Nephron progenitor cell (in vitro differentiated cells): ENCODE results near the gene FAM50B.

Source experiments
- DNase-seq: peaks from one replicate; pipeline ENCODE4 v3.0.0; 2021
- H3K27ac Mint-ChIP-seq: 2 replicates; pipeline ENCODE4 v1.8.0; 2021; ENCODE audit warnings: mild to moderate bottlenecking, moderate library complexity, mixed read lengths
- H3K27me3 Mint-ChIP-seq: 2 replicates; pipeline ENCODE4 v1.8.0; 2021; ENCODE audit warnings: mild to moderate bottlenecking, low read depth, mixed read lengths; ENCODE audit not compliant: poor library complexity
- H3K36me3 Mint-ChIP-seq: 2 replicates; pipeline ENCODE4 v1.8.0; 2021; ENCODE audit warnings: low read depth, mixed read lengths
- H3K4me1 Mint-ChIP-seq: 2 replicates; pipeline ENCODE4 v1.8.0; 2021; ENCODE audit warnings: mixed read lengths
- H3K4me3 Mint-ChIP-seq: 2 replicates; pipeline ENCODE4 v1.8.0; 2021; ENCODE audit warnings: mild to moderate bottlenecking, moderate library complexity, mixed read lengths
- H3K9me3 Mint-ChIP-seq: 2 replicates; pipeline ENCODE4 v1.8.0; 2021; ENCODE audit warnings: mild to moderate bottlenecking, moderate library complexity, mixed read lengths
- CTCF ChIP-seq: fragments of 200-600 bp; sonication (generic); IDR thresholded peaks from 2 replicates; pipeline ENCODE4 v1.5.0; 2021; ENCODE audit warnings: antibody characterized with exemption

FAM50B gene

GRCh38 chr6:3869284-3869631 lies 20.1 kb downstream of the FAM50B start:
- Mint-ChIP-seq H3K4me3 (no peak overlapping the region), H3K36me3 (no peaks in the 10 kb centered on the region), H3K4me1 (no peaks in the 10 kb centered on the region), H3K27ac (no peak overlapping the region), H3K9me3 (no peaks in the 10 kb centered on the region), H3K27me3 (peaks cover 57% of the 10 kb centered on the region)
- no peak for TF ChIP-seq CTCF
- no peak for DNase-seq

- Mint-ChIP-seq H3K27ac (no peak overlapping the region), H3K4me3 (no peak overlapping the region)
- DNase-seq: no peak
These were observed 20.7 kb downstream of the FAM50B start for GRCh38 chr6:3869632-3870527.

GRCh38 chr6:3870528-3870925 lies 21.4 kb downstream of the FAM50B start:
- H3K9me3 Mint-ChIP-seq: no peaks in the 10 kb centered on the region
- no peaks in the 10 kb centered on the region for H3K36me3 Mint-ChIP-seq
- H3K4me1 Mint-ChIP-seq: no peaks in the 10 kb centered on the region
- no peak overlapping the region for H3K4me3 Mint-ChIP-seq
- no peak overlapping the region for H3K27ac Mint-ChIP-seq
- TF ChIP-seq CTCF: no peak
- H3K27me3 Mint-ChIP-seq: peaks cover 62% of the 10 kb centered on the region
- DNase-seq: no peak

More at GRCh38 chr6:3869632-3870527, 20.7 kb downstream of the FAM50B start:
- no peaks in the 10 kb centered on the region for H3K4me1 Mint-ChIP-seq
- H3K36me3 Mint-ChIP-seq: no peaks in the 10 kb centered on the region
- H3K9me3 Mint-ChIP-seq: no peaks in the 10 kb centered on the region
- peaks cover 62% of the 10 kb centered on the region for H3K27me3 Mint-ChIP-seq
- no peak for TF ChIP-seq CTCF

- Mint-ChIP-seq H3K36me3 (no peaks in the 10 kb centered on the region), H3K4me3 (no peak overlapping the region), H3K9me3 (no peaks in the 10 kb centered on the region), H3K27ac (no peak overlapping the region), H3K4me1 (no peaks in the 10 kb centered on the region), H3K27me3 (peaks cover 64% of the 10 kb centered on the region)
- no peak for TF ChIP-seq CTCF
- DNase-seq: no peak
These were observed 22.3 kb downstream of the FAM50B start for GRCh38 chr6:3871515-3871914.

- Mint-ChIP-seq H3K27me3 (peaks cover 60% of the 10 kb centered on the region), H3K4me3 (no peak overlapping the region), H3K4me1 (no peaks in the 10 kb centered on the region), H3K36me3 (no peaks in the 10 kb centered on the region), H3K27ac (no peak overlapping the region), H3K9me3 (no peaks in the 10 kb centered on the region)
- no peak for TF ChIP-seq CTCF
- no peak for DNase-seq
These were observed 22.8 kb downstream of the FAM50B start for GRCh38 chr6:3871939-3872338.

- no peaks in the 10 kb centered on the region for H3K9me3 Mint-ChIP-seq
- DNase-seq: no peak
- H3K4me3 Mint-ChIP-seq: no peak overlapping the region
- H3K27me3 Mint-ChIP-seq: peaks cover 55% of the 10 kb centered on the region
- no peak overlapping the region for H3K27ac Mint-ChIP-seq
- no peak for TF ChIP-seq CTCF
- H3K4me1 Mint-ChIP-seq: no peaks in the 10 kb centered on the region
- no peaks in the 10 kb centered on the region for H3K36me3 Mint-ChIP-seq
These were observed 23.2 kb downstream of the FAM50B start for GRCh38 chr6:3872370-3872854.
